SU-DHL-6 (cell line): ENCODE results near the gene AFAP1.

Experiments used
- EZH2phosphoT487 ChIP-seq: fragments of 200-600 bp; sonication (generic), shearing (Covaris generic); conservative IDR thresholded peaks from 2 replicates; pipeline ENCODE4 v1.6.1; 2018; ENCODE audit warnings: mild to moderate bottlenecking, antibody characterized with exemption, low read length, moderate library complexity, mixed read lengths
- TF ChIP-seq, protein P1 (sequence below): fragments of 200-600 bp; sonication (generic); IDR thresholded peaks from one replicate; pipeline ENCODE4 v1.5.1; 2017; ENCODE audit warnings: antibody characterized with exemption, mild to moderate bottlenecking, low read length, moderate library complexity; ENCODE audit not compliant: insufficient read depth, poor library complexity, severe bottlenecking

GRCh38 chr4:7941965-7942496 is 2.4 kb upstream of the AFAP1 start:
- TF ChIP-seq, protein P1, sequence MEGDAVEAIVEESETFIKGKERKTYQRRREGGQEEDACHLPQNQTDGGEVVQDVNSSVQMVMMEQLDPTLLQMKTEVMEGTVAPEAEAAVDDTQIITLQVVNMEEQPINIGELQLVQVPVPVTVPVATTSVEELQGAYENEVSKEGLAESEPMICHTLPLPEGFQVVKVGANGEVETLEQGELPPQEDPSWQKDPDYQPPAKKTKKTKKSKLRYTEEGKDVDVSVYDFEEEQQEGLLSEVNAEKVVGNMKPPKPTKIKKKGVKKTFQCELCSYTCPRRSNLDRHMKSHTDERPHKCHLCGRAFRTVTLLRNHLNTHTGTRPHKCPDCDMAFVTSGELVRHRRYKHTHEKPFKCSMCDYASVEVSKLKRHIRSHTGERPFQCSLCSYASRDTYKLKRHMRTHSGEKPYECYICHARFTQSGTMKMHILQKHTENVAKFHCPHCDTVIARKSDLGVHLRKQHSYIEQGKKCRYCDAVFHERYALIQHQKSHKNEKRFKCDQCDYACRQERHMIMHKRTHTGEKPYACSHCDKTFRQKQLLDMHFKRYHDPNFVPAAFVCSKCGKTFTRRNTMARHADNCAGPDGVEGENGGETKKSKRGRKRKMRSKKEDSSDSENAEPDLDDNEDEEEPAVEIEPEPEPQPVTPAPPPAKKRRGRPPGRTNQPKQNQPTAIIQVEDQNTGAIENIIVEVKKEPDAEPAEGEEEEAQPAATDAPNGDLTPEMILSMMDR = no peak
- no peak for TF ChIP-seq EZH2phosphoT487
